Thyroid gland (tissue), 4 donors: ENCODE data around the gene HMOX2. TPM values are rescaled to one million over a fixed set of nuclear protein-coding genes. Genes with fewer than 3 reads are reported as not detected.
A peak's percentile ranks its signal among the peaks of the same experiment; 100 is the strongest.

Source experiments
- DNase-seq, 2 donors: peaks; one replicate each; pipeline ENCODE4 v3.0.0-alpha.2; 2019
- H3K27ac ChIP-seq, 3 donors: fragments of 200-600 bp; sonication (generic); 1 replicate in 2 of 3; 2 replicates in 1 of 3; pipeline ENCODE4 v1.5.1; 2016 to 2019; ENCODE audit warnings: mild to moderate bottlenecking in 1 of 3, moderate library complexity in 1 of 3
- H3K27me3 ChIP-seq: fragments of 200-600 bp; sonication (generic); one replicate; pipeline ENCODE4 v1.5.1; 2019
- H3K36me3 ChIP-seq, 2 donors: fragments of 200-600 bp; sonication (generic); one replicate each; pipeline ENCODE4 v1.5.1; 2016 to 2019
- H3K4me1 ChIP-seq, 2 donors: fragments of 200-600 bp; sonication (generic); one replicate each; pipeline ENCODE4 v1.5.1; 2017 to 2019
- H3K4me3 ChIP-seq, 3 donors: fragments of 200-600 bp; sonication (generic); replicated peaks in 1 of 3; 1 replicate in 2 of 3; 2 replicates in 1 of 3; pipeline ENCODE4 v1.5.1; 2016; ENCODE audit warnings: mild to moderate bottlenecking in 1 of 3
- H3K9me3 ChIP-seq: fragments of 200-600 bp; sonication (generic); one replicate; pipeline ENCODE4 v1.5.1; 2017
- POLR2A ChIP-seq, 2 donors: fragments of 450-650 bp; IDR thresholded peaks; one replicate each; pipeline ENCODE4 v1.6.1; 2017; ENCODE audit warnings: antibody characterized with exemption in 2 of 2, mild to moderate bottlenecking in 2 of 2, moderate library complexity in 1 of 2
- WGBS, 2 donors: methylation state at CpG; one replicate each; pipeline ENCODE4 v1.1.5; 2017; 5-methylcytosine and 5-hydroxymethylcytosine counted together
- intact Hi-C: fragments of 100-400 bp; cut with DNase I; formaldehyde crosslinking; loops from one replicate; pipeline ENCODE4 v1.15.1; 2023
- total RNA-seq, 4 donors: library from RNA; depleted of rRNA; stranded (reverse); fragments of >200 nt; gene quantifications; one replicate each; pipeline ENCODE4 v1.2.3, GENCODE V29; 2016
- TF ChIP-seq, protein P1 (sequence below), 6 experiments: fragments of 200-600 bp in 3 of 6; fragments of 450-650 bp in 3 of 6; sonication (generic) in 3 of 6; IDR thresholded peaks; one replicate each; pipeline ENCODE4 v1.5.1; 2016 to 2019; ENCODE audit warnings: antibody characterized with exemption in 6 of 6, mild to moderate bottlenecking in 2 of 6, inconsistent platforms in 1 of 6, moderate library complexity in 1 of 6

Gene HMOX2
- total RNA-seq, 4 donors from 2014 or later, result 36.0 to 63.2 (median 50.5) TPM

DNA sequence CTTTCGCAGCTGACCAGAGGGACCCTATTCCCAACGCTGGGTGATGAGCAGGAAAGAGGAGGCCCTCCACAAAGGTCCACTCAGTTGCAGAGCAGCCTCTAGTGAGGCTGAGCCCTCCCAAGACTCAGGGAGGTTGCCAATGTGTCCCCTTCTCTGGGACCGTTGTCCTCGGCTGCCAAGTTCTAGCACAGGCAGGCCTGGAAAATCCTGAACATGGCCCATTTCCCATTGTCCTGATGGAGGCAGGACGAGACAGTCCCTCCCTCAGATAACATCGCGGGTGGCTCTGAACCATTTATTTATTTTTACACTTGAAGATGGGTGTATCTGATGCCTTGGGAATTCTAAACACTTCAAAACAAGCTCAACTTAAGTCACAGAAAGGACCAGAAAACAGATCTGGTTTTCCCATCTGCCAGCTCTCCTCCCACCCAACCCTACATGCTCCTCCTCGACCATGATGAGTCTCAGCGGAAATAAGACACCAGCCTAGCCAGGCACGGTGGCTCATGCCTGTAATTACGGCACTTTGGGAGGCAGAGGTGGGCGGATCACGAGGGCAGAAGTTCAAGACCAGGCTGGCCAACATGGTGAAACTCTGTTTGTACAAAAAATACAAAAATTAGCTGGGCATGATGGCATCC, 49.6 kb downstream of the HMOX2 start:
- TF ChIP-seq POLR2A (IDR thresholded peaks at IDR 0.05), result no peak
- TF ChIP-seq, protein P1, sequence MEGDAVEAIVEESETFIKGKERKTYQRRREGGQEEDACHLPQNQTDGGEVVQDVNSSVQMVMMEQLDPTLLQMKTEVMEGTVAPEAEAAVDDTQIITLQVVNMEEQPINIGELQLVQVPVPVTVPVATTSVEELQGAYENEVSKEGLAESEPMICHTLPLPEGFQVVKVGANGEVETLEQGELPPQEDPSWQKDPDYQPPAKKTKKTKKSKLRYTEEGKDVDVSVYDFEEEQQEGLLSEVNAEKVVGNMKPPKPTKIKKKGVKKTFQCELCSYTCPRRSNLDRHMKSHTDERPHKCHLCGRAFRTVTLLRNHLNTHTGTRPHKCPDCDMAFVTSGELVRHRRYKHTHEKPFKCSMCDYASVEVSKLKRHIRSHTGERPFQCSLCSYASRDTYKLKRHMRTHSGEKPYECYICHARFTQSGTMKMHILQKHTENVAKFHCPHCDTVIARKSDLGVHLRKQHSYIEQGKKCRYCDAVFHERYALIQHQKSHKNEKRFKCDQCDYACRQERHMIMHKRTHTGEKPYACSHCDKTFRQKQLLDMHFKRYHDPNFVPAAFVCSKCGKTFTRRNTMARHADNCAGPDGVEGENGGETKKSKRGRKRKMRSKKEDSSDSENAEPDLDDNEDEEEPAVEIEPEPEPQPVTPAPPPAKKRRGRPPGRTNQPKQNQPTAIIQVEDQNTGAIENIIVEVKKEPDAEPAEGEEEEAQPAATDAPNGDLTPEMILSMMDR (IDR thresholded peaks at IDR 0.05), result no peak
- H3K27ac ChIP-seq, result no peak overlapping the region
- DNase-seq, result no peak
- no peaks in the 10 kb centered on the region for H3K36me3 ChIP-seq
- WGBS, 2 donors, result 81 to 83% methylated on average over 11 to 13 of the region's 13 CpGs
- H3K4me3 ChIP-seq, result no peak overlapping the region
- H3K27me3 ChIP-seq, result no peaks in the 10 kb centered on the region
- H3K9me3 ChIP-seq, result no peaks in the 10 kb centered on the region
- peaks cover 0 to 7% of the 10 kb centered on the region in 2 donors for H3K4me1 ChIP-seq
- intact Hi-C loops, result no loop called here

DNA sequence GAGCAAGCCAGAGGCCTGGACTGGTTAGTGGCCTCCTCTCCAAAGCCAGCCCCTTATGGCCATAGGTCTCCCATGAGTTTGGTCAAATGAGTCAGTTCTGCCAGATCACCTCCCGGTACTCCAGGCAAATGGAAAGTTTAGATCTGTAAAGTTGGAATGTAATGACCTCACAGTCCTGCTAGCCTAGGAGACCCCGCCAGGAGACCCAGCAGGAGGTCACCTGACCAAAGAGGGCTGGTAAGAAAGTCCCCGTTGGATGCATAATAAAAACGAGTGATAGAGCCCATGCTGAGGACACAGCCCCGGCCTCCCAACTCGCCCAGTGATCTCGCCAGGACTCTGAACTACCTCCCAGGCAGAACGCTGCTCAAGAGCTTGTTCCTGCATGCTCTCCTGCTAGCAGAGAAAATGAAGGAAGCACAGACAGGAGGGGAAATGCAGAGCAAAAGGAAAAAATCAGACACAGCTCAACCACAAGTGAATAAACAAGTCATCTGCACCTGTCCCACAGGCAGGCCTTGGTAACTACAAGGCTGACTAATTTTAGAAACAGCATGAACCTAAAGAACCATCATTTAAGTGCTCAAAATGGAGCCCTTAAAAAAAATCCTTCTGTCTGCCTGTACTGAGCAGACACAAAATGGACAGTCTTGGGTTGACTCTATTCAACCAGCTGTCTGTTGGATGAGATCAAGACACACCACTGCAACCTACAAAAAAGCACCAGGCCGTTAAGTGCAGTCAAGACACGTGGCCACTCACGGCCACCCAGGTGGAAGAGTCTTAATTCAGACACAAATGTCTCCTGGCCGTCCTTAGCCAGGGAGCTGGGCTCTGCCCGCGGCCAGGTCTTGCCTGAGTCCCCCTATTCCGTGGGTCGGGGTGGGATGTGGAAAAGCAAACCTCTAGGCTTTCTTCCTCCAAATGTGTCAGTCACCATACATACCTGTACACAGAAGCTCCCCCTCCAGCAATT, 53.2 kb downstream of the HMOX2 start:
- Histone ChIP-seq H3K36me3 (no peaks in the 10 kb centered on the region), H3K27me3 (no peaks in the 10 kb centered on the region), H3K9me3 (no peaks in the 10 kb centered on the region), H3K4me3 (no peak overlapping the region), H3K27ac (no peak overlapping the region), H3K4me1 (peaks cover 0 to 7% of the 10 kb centered on the region in 2 donors)
- no peak for TF ChIP-seq POLR2A (IDR thresholded peaks at IDR 0.05)
- TF ChIP-seq, protein P1 (IDR thresholded peaks at IDR 0.05), result no peak
- DNase-seq, result peak; percentile 19 to 30
- 62 to 71% methylated on average over 16 of the region's 16 CpGs for WGBS, 2 donors
- intact Hi-C loops, result no loop called here

DNA sequence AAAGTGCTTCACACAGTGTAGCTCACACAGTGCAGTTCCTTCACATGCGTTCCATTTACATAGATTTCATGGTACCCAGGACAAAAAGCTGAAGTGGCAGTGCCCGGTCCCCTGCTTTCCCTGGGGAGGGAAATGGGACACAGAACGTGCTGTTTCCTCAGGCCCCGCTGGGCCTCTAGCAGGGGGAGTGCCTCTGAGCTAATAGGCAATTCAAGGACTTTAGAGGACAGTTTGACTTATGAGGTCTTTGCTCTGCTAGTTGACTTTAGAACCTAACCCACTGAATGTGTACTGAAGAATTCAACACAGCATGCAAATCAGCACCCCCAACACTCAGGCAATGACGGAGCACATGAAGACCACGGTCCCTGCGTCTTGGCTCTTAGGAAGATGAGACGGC, 55.6 kb downstream of the HMOX2 start:
- TF ChIP-seq POLR2A (IDR thresholded peaks at IDR 0.05), result no peak
- TF ChIP-seq, protein P1 (IDR thresholded peaks at IDR 0.05), result no peak
- Histone ChIP-seq H3K4me3 (no peak overlapping the region), H3K27ac (no peak overlapping the region), H3K4me1 (peaks cover 14 to 15% of the 10 kb centered on the region in 2 donors), H3K36me3 (no peaks in the 10 kb centered on the region), H3K9me3 (no peaks in the 10 kb centered on the region), H3K27me3 (no peaks in the 10 kb centered on the region)
- intact Hi-C loops, result no loop called here
- 91 to 94% methylated on average over 8 of the region's 8 CpGs for WGBS, 2 donors
- DNase-seq, result no peak

DNA sequence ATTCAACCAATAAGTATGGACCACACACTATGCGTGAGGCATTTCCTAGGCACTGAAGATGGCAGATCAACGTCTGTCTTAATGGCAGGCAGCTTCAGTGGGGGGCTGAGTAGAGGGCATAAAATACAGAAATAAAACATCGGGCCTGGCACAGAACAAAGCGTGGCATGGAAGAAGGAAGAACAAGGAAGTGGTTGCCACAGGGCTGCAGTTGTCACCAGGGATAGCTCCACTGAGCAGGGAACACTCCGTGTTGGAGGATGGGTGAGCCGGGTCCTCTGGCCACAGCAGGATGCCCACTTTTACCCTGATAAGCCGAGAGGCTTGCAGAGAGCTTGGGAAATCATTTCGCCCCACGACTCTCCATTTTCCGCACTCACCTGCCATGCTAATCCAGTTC, 56.0 kb downstream of the HMOX2 start:
- Histone ChIP-seq H3K4me3 (no peak overlapping the region), H3K4me1 (peaks cover 18 to 19% of the 10 kb centered on the region in 2 donors), H3K27me3 (no peaks in the 10 kb centered on the region), H3K27ac (no peak overlapping the region), H3K9me3 (no peaks in the 10 kb centered on the region), H3K36me3 (no peaks in the 10 kb centered on the region)
- WGBS, 2 donors, result 94 to 97% methylated on average over 10 of the region's 10 CpGs
- TF ChIP-seq, protein P1 (IDR thresholded peaks at IDR 0.05), result no peak
- no peak for TF ChIP-seq POLR2A (IDR thresholded peaks at IDR 0.05)
- no peak for DNase-seq
- intact Hi-C loops, result no loop called here

DNA sequence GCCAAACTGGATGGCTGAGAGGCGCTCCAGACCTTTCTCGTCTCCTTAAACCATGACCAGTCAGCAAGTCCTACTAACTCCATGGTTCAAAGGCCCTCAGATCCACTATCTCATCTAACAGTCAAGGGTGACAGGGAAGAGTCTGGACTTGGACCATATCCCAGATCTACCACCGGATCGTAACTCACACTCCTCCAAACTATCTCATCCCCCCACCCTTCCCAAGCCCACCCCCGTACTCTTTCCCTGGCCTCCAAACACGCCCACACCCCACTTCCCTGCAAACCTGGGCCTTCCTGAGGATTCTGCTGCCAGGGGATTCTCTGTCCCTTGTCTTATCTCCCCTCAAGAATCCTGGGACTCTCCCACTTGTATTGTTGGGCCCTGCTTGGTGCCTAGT, 57.3 kb downstream of the HMOX2 start:
- H3K36me3 ChIP-seq, result no peaks in the 10 kb centered on the region
- DNase-seq, result no peak
- intact Hi-C loops, result no loop called here
- H3K9me3 ChIP-seq, result no peaks in the 10 kb centered on the region
- no peak overlapping the region for H3K27ac ChIP-seq
- 90 to 92% methylated on average over 6 of the region's 6 CpGs for WGBS, 2 donors
- H3K27me3 ChIP-seq, result no peaks in the 10 kb centered on the region
- no peak for TF ChIP-seq POLR2A (IDR thresholded peaks at IDR 0.05)
- no peak overlapping the region for H3K4me3 ChIP-seq
- peaks cover 25% of the 10 kb centered on the region in 2 donors for H3K4me1 ChIP-seq
